Measurements from ENCODE around the gene CCDC38.

The CCDC38 gene

DNA sequence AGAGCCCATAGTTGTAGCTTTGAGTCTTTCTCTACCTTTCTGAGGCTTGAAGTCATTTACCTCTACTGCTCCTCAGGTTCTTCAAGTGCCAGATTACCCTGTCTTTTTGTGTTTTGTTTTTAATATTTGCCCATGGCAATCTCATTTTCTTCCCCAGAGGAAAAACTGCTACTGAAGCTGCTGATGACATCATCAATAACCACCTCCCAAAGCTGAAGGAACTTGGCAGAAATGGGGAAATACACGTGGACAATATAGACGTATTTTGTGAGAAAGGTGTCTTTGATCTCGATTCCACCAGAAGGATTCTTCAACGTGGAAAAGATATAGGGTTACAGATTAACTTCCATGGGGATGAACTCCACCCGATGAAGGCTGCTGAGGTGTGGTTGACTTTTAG is 17.8 kb upstream of the CCDC38 start:
- DNase-seq: no peak

GRCh38 chr12:95959107-95959506 is 16.7 kb upstream of the CCDC38 start:
- no peak for DNase-seq

- DNase-seq: no peak
Observed at GRCh38 chr12:95956557-95957145, 14.2 kb upstream of the CCDC38 start.

DNA sequence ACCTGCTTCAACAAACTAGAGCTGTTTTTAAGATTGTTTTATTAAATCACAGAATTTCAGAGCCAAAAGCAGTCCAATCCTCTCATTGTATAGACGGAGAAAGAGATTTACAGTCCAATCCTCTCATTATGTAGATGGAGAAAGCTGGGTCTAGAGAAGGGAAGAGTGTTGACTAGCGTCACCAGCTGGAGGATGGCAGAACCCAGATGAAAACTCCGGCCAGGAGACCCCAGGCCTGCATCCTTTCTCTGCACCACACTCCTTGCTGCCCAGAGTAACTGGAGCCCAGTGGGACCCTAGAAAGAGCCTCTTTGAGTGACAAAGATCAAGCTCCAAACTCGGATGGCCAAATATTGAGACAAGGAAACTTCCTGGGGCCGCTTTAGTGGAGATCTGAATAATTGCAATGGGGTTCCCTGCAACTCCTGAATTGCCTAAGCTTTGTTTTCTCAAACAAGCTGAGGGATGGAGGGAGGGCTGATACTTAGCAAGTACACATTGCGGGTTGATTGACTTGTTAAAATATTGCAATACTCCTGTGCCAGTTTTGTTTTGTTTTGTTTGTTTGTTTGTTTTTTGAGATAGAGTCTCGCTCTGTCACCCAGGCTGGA is 13.2 kb upstream of the CCDC38 start:
- no peak for DNase-seq

DNA sequence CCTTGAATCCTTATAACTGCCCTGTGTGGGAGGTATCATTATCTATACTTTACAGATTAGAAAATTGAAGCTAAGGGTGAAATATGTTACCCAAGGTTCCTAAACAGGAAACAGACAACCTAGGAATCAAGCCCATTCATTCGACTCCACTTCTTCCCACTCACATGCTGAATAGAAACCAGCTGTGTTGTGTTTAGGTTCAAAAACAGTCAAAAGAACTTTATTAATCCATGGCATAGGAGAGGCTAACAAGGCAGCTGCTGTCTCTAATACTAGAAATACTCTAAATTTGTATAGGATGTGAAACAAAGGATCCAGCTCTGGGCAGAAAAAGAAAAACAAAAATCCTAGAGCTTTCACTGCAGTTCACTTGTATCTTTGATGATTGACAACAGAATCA is 10.6 kb upstream of the CCDC38 start:
- DNase-seq: no peak

DNA sequence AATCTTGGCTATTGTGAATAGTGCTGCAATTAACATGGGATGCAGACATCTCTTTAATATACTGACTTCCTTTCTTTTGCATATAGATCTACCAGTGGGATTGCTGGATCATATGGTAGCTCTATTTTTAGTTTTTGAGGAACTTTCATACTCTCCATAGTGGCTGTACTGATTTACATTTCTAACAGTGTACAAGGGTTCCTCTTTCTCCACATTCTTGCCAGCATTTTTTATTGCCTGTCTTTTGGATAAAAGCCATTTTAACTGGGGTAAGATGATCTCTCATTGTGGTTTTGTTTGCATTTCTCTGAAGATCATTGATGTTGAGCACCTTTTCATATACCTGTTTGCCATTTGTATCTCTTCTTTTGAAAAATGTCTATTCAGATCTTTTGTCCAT is 9.1 kb upstream of the CCDC38 start:
- no peak for DNase-seq

GRCh38 chr12:95949477-95950206 is 7.2 kb upstream of the CCDC38 start:
- no peak for DNase-seq

DNA sequence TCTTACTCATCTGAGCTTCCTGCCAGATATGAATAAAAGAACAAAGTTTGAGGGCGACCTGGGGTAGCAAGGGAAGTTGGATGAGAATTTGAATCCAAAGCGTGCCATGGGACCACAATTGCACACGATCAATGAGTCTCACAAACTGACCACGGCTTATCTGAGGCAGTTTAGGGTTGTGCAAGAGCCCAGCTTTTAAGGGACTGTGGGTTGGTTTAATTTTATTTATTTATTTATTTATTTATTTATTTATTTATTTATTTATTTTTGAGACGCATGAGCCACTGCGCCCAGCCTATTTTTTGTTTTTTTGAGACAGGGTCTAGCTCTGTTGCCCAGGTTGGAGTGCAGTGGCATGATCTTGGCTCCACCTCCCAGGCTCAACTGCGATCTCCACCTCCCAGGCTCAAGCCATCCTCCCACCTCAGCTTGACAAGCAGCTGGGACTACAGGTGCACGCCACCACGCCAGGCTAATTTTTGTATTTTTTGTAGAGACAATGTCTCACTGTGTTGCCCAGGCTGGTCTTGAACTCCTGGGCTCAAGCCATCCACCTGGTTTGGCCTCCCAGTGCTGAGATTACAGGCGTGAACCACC is 1.8 kb upstream of the CCDC38 start:
- DNase-seq: no peak

DNA sequence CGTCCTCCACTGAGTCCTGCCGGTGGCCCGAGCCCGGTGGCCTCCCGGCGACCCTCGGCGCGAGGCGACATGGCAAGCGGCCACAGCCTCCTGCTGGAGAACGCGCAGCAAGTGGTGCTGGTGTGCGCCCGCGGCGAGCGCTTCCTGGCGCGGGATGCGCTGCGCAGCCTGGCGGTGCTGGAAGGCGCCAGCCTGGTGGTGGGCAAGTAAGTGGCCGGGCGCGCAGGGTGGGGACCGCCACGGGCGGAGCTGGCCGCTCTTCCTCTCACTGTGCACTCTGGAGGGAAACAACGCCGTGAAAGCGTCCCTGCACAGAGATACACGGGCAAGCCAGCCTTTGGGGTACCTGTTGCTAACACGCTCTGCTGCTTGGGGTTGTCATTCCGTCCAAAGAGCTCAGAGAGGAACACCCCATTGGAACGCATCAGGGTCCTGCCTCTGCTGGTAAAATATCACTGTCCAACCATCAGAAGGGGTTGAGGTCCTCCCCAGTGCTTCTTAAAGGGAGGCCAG is 972 bp upstream of the CCDC38 start, which contains the start of gene AMDHD1:
AMDHD1 (plus strand) TSS at position 2 of the 513 bp plus-strand sequence; CDS start at position 70, 68 bp downstream.
- DNase-seq: peak; percentile 33 to 40

DNA sequence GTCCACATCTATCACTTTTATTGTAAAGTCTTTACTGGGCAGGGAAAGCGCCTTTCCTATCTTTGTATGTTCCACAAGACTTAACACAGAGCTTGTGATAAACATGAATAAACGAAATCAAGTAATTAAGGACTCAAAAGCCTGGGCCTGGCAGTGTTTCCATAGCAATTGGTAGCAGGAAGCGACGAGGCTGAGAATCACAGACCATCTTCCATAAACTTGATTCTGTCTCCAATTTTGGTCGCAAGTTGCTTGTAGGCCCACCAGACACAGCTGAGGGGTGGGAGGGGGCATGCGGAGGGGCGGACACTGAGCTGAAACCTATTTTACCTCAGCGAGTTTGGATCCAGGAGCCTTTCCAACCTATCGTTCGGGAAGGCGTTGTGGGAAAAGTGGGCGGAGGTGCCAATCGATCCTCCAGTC is 302 bp downstream of the CCDC38 start:
- no peak for DNase-seq

DNA sequence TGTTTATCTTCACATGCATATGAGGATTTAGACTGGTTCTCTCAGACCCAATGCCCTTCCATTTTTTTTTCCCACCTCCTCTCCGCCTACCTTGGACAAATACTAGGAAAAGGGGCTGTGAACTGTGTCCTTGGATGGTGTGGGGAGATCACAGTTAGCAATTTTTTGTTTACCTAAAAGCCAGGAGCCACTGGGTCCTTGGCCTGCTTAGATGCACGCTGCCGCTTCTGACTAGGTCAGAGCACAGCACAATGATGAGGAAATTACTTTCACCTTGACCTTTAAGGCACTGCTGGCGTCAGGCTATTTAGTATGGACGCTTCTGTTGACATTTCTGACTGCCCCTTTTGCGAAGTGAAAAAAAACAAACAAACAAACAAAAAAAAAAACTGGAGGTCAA is 1.9 kb downstream of the CCDC38 start:
- DNase-seq: no peak

DNA sequence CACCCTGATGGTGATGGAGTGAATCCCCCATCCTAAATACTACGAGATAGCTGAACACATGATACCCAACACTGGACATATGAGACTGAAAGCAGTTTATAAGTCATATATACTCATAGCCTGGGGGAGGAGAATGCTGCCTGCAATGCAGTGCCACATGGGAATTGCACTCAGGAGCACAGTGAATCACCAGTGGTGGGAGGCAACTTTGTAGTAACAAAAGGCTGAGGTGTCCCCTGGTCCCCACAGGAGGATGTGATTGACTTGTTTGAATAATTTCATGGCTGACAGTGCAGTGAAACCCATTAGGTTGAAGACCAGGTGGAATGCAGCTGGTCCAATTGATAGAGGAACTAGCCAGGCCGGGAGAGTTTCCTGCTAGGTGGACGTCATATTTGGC is 20.2 kb downstream of the CCDC38 start:
- no peak for DNase-seq

GRCh38 chr12:95919110-95919509 is 23.3 kb downstream of the CCDC38 start:
- DNase-seq: no peak

DNA sequence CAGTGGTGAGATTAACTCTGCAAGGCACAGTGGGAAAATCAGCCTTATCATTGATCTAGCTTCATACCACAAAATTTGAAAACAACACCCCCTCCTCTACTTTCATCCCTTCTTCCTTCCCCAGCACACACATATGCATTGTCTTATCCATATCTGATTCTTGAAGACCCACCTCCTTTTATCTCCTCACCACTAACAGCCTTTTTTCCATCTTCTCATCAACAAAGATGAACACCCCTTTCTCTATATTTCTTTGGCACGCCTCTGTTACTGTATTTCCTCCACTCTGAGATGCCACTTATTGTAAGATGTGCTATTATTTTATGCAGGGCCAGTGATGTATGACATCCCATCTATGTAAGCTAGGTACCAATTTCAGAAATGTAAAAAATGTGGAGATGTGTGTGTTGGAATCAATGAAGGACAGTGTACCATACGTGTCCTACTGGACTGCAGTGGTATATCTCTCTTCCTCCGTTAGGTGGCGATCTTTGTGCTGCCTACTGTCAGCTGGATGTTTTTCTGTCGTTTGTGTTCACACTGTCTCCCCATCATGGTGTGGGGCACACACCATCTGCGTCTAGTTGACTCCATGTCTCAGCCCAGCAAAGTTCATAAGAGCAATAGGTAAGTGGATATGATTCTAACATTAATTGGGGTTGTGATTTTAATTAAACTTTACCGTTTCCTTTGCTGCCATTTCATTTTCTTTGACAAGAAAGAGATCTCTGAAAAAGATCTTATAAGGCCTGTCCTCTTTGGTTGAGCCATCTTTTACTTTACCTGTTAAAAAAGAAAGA is 24.0 kb downstream of the CCDC38 start:
- DNase-seq: peak; percentile 17 to 29

- DNase-seq: no peak
Observed at GRCh38 chr12:95909871-95910270, 32.5 kb downstream of the CCDC38 start.

DNA sequence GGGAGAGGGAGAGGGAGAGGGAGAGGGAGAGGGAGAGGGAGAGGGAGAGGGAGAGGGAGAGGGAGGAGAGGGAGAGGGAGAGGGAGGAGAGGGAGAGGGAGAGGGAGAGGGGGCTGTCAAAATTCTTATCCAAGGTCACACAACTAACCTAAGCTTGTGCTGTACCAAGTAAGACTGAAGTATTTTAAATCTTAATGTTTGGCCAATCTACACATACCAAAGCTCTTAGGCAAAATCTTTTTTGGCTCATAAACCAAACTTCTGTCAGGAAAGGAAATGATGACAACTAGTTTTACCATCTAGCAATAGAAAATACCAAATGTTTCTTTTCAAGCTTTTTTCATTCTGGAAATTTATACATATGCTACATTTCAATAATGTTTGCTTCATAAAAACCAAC is 33.8 kb downstream of the CCDC38 start:
- no peak for DNase-seq

- DNase-seq: no peak
Observed at GRCh38 chr12:95898081-95898480, 44.3 kb downstream of the CCDC38 start.

DNA sequence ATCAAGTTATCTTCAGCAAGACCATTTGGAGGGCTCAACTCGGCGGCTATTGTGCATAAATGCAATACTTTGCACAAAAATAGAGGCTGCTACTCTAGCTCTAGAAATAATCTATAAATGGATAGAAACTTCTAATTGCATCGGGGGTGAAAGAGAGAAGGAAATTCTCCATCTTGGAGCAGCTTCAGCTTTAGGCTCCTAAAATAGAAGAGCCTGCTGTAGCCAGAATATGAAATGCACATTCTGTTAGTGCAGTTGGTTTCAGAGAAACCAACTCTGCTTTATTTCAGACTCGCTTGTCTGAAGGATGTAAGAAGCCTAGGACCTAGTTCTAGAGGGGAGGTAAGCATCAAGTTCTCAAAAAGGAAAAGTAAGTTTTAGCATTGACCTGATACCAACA is 45.6 kb downstream of the CCDC38 start:
- no peak for DNase-seq

GRCh38 chr12:95890958-95891357 is 51.5 kb downstream of the CCDC38 start:
- no peak for DNase-seq

- no peak for DNase-seq
Observed at GRCh38 chr12:95887311-95887710, 55.1 kb downstream of the CCDC38 start.

- DNase-seq: no peak
Observed at GRCh38 chr12:95884998-95885397, 57.4 kb downstream of the CCDC38 start.

DNA sequence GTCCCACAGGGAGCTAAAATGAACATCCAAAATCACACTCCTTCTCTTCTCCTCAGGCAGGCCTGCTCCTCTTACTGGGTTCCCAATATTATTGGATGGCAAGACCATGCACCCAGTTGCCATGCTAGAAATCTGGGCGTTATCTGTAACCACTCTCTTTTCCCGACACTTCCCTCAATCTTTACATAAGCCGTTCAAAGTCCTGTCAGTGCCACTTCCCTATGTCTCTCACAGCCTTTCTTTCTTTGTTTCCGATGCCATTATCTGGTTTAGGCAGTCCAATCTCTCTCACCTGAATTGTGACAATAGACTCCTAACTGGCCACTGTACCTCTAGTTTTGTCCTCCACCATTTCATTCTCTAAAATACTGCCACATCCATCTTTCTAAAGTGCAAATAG is 59.5 kb downstream of the CCDC38 start:
- no peak for DNase-seq

- no peak for DNase-seq
Observed at GRCh38 chr12:95882080-95882479, 60.3 kb downstream of the CCDC38 start.
